ENCODE results near the gene MAGI3.

DNA sequence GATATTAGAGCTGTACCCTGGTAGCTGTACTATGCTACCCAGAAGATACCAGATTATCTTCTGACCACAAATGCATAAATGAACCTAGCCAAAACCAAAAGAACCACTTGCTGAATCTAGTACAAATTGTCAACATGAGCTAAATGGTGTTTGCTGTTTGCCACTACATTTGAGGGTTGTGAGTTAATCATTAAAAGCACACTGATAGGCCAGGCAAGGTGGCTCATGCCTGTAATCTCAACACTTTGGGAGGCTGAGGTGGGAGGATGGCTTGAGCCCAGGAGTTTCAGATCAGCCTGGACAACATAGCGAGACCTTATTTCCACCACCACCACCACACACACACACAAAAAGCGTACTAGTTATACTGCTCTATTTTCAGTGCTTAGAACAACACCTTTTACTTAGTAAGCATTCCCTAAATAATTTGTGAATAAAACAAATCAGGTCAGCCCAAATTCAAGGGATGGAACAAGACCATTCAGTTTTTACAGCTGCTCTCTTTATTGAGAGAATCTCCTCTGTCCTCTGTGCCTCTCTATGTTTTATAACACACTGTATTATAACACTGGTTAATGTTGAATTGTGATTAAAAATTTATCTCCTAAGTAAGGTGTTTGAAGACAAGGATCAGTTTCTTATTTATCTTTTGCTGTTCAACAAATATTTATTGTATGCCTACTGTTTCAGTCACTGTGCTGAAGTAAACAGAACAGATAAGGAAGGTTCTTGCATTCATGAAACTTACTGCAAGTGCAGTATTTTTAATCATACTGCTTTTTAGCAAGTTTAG lies 44.0 kb downstream of the MAGI3 start:
- TF ChIP-seq, protein P1, sequence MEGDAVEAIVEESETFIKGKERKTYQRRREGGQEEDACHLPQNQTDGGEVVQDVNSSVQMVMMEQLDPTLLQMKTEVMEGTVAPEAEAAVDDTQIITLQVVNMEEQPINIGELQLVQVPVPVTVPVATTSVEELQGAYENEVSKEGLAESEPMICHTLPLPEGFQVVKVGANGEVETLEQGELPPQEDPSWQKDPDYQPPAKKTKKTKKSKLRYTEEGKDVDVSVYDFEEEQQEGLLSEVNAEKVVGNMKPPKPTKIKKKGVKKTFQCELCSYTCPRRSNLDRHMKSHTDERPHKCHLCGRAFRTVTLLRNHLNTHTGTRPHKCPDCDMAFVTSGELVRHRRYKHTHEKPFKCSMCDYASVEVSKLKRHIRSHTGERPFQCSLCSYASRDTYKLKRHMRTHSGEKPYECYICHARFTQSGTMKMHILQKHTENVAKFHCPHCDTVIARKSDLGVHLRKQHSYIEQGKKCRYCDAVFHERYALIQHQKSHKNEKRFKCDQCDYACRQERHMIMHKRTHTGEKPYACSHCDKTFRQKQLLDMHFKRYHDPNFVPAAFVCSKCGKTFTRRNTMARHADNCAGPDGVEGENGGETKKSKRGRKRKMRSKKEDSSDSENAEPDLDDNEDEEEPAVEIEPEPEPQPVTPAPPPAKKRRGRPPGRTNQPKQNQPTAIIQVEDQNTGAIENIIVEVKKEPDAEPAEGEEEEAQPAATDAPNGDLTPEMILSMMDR (IDR thresholded peaks at IDR 0.05; ENCODE audit: low read depth, low read length, missing input control): no peak
- TF ChIP-seq TAF1 (conservative IDR thresholded peaks at IDR 0.05): no peak
- TF ChIP-seq, protein P2, sequence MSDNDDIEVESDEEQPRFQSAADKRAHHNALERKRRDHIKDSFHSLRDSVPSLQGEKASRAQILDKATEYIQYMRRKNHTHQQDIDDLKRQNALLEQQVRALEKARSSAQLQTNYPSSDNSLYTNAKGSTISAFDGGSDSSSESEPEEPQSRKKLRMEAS (IDR thresholded peaks at IDR 0.05): peak; percentile 33
- peak; percentile 23 to 58 for TF ChIP-seq RXRA (IDR thresholded peaks at IDR 0.05)
- TF ChIP-seq JUND (IDR thresholded peaks at IDR 0.05): no peak
- TF ChIP-seq, protein P3, sequence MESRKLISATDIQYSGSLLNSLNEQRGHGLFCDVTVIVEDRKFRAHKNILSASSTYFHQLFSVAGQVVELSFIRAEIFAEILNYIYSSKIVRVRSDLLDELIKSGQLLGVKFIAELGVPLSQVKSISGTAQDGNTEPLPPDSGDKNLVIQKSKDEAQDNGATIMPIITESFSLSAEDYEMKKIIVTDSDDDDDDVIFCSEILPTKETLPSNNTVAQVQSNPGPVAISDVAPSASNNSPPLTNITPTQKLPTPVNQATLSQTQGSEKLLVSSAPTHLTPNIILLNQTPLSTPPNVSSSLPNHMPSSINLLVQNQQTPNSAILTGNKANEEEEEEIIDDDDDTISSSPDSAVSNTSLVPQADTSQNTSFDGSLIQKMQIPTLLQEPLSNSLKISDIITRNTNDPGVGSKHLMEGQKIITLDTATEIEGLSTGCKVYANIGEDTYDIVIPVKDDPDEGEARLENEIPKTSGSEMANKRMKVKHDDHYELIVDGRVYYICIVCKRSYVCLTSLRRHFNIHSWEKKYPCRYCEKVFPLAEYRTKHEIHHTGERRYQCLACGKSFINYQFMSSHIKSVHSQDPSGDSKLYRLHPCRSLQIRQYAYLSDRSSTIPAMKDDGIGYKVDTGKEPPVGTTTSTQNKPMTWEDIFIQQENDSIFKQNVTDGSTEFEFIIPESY (IDR thresholded peaks at IDR 0.05): no peak
- TF ChIP-seq, protein P4, sequence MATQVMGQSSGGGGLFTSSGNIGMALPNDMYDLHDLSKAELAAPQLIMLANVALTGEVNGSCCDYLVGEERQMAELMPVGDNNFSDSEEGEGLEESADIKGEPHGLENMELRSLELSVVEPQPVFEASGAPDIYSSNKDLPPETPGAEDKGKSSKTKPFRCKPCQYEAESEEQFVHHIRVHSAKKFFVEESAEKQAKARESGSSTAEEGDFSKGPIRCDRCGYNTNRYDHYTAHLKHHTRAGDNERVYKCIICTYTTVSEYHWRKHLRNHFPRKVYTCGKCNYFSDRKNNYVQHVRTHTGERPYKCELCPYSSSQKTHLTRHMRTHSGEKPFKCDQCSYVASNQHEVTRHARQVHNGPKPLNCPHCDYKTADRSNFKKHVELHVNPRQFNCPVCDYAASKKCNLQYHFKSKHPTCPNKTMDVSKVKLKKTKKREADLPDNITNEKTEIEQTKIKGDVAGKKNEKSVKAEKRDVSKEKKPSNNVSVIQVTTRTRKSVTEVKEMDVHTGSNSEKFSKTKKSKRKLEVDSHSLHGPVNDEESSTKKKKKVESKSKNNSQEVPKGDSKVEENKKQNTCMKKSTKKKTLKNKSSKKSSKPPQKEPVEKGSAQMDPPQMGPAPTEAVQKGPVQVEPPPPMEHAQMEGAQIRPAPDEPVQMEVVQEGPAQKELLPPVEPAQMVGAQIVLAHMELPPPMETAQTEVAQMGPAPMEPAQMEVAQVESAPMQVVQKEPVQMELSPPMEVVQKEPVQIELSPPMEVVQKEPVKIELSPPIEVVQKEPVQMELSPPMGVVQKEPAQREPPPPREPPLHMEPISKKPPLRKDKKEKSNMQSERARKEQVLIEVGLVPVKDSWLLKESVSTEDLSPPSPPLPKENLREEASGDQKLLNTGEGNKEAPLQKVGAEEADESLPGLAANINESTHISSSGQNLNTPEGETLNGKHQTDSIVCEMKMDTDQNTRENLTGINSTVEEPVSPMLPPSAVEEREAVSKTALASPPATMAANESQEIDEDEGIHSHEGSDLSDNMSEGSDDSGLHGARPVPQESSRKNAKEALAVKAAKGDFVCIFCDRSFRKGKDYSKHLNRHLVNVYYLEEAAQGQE (IDR thresholded peaks at IDR 0.05): no peak
- no peak for TF ChIP-seq GABPA (IDR thresholded peaks at IDR 0.05 in 1 of 2, conservative IDR thresholded peaks at IDR 0.05 in 1 of 2)
- peak; percentile 32 for TF ChIP-seq YY1 (IDR thresholded peaks at IDR 0.05)
- TF ChIP-seq, protein P5, sequence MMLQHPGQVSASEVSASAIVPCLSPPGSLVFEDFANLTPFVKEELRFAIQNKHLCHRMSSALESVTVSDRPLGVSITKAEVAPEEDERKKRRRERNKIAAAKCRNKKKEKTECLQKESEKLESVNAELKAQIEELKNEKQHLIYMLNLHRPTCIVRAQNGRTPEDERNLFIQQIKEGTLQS (IDR thresholded peaks at IDR 0.05): no peak
- TF ChIP-seq NR2F2 (IDR thresholded peaks at IDR 0.05): no peak
- TF ChIP-seq RAD21 (IDR thresholded peaks at IDR 0.05): peak; percentile 13 to 43
- peak; percentile 57 for TF ChIP-seq SP1 (IDR thresholded peaks at IDR 0.05)

Measured in liver (tissue), 3 donors.